Measurements from ENCODE around the gene CDH24. TPM values are rescaled to one million over a fixed set of nuclear protein-coding genes. Genes with fewer than 3 reads are reported as not detected.

Gene CDH24
- total and polyA plus RNA-seq, 2 experiments from 2014 or later, result 4.4 to 17.8 TPM

DNA sequence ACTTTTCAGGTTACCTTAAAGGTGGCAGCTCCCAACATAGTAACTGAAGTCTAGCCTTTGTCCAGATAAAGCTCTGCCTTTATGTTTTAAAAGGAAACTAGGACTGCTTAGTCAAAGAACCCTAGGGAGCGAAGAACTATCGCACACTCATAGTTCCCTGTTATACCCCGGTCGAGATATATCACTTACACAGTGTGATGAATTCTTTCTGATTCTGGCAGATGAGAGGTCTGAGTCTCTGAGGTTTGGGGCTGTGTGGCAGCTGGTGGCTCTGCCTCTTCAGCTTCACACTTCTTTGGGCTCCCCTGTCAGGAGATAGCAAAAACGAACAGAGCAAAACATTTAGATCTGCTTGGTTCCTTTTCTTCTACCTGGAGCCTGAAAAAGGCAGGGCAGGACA is 20.6 kb upstream of the CDH24 start:
- H3K36me3 ChIP-seq (ENCODE audit: insufficient read depth), result peaks cover 85% of the 10 kb centered on the region
- TF ChIP-seq, protein P1, sequence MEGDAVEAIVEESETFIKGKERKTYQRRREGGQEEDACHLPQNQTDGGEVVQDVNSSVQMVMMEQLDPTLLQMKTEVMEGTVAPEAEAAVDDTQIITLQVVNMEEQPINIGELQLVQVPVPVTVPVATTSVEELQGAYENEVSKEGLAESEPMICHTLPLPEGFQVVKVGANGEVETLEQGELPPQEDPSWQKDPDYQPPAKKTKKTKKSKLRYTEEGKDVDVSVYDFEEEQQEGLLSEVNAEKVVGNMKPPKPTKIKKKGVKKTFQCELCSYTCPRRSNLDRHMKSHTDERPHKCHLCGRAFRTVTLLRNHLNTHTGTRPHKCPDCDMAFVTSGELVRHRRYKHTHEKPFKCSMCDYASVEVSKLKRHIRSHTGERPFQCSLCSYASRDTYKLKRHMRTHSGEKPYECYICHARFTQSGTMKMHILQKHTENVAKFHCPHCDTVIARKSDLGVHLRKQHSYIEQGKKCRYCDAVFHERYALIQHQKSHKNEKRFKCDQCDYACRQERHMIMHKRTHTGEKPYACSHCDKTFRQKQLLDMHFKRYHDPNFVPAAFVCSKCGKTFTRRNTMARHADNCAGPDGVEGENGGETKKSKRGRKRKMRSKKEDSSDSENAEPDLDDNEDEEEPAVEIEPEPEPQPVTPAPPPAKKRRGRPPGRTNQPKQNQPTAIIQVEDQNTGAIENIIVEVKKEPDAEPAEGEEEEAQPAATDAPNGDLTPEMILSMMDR (conservative IDR thresholded peaks at IDR 0.05; ENCODE audit: low read depth in 2 of 2), result no peak
- TF ChIP-seq ZNF114 (CRISPR knock-in tag; IDR thresholded peaks at IDR 0.05) (no peak), CREB1 (CRISPR knock-in tag; IDR thresholded peaks at IDR 0.05; ENCODE audit: low read depth) (no peak), EZH2phosphoT487 (IDR thresholded peaks at IDR 0.05; ENCODE audit: unreplicated experiment) (no peak), NANOG (IDR thresholded peaks at IDR 0.05; ENCODE audit: borderline replicate concordance) (no peak), POLR2AphosphoS5 (IDR thresholded peaks at IDR 0.05; ENCODE audit: low read depth) (no peak), JUNB (IDR thresholded peaks at IDR 0.05; ENCODE audit: unreplicated experiment) (no peak)
- TF ChIP-seq, protein P2, sequence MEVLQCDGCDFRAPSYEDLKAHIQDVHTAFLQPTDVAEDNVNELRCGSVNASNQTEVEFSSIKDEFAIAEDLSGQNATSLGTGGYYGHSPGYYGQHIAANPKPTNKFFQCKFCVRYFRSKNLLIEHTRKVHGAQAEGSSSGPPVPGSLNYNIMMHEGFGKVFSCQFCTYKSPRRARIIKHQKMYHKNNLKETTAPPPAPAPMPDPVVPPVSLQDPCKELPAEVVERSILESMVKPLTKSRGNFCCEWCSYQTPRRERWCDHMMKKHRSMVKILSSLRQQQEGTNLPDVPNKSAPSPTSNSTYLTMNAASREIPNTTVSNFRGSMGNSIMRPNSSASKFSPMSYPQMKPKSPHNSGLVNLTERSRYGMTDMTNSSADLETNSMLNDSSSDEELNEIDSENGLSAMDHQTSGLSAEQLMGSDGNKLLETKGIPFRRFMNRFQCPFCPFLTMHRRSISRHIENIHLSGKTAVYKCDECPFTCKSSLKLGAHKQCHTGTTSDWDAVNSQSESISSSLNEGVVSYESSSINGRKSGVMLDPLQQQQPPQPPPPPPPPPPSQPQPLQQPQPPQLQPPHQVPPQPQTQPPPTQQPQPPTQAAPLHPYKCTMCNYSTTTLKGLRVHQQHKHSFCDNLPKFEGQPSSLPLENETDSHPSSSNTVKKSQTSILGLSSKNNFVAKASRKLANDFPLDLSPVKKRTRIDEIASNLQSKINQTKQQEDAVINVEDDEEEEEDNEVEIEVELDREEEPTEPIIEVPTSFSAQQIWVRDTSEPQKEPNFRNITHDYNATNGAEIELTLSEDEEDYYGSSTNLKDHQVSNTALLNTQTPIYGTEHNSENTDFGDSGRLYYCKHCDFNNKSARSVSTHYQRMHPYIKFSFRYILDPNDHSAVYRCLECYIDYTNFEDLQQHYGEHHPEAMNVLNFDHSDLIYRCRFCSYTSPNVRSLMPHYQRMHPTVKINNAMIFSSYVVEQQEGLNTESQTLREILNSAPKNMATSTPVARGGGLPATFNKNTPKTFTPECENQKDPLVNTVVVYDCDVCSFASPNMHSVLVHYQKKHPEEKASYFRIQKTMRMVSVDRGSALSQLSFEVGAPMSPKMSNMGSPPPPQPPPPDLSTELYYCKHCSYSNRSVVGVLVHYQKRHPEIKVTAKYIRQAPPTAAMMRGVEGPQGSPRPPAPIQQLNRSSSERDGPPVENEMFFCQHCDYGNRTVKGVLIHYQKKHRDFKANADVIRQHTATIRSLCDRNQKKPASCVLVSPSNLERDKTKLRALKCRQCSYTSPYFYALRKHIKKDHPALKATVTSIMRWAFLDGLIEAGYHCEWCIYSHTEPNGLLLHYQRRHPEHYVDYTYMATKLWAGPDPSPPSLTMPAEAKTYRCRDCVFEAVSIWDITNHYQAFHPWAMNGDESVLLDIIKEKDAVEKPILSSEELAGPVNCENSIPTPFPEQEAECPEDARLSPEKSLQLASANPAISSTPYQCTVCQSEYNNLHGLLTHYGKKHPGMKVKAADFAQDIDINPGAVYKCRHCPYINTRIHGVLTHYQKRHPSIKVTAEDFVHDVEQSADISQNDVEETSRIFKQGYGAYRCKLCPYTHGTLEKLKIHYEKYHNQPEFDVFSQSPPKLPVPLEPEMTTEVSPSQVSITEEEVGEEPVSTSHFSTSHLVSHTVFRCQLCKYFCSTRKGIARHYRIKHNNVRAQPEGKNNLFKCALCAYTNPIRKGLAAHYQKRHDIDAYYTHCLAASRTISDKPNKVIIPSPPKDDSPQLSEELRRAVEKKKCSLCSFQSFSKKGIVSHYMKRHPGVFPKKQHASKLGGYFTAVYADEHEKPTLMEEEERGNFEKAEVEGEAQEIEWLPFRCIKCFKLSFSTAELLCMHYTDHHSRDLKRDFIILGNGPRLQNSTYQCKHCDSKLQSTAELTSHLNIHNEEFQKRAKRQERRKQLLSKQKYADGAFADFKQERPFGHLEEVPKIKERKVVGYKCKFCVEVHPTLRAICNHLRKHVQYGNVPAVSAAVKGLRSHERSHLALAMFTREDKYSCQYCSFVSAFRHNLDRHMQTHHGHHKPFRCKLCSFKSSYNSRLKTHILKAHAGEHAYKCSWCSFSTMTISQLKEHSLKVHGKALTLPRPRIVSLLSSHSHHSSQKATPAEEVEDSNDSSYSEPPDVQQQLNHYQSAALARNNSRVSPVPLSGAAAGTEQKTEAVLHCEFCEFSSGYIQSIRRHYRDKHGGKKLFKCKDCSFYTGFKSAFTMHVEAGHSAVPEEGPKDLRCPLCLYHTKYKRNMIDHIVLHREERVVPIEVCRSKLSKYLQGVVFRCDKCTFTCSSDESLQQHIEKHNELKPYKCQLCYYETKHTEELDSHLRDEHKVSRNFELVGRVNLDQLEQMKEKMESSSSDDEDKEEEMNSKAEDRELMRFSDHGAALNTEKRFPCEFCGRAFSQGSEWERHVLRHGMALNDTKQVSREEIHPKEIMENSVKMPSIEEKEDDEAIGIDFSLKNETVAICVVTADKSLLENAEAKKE (CRISPR knock-in tag; IDR thresholded peaks at IDR 0.05), result no peak
- no peak overlapping the region for H2AFZ ChIP-seq
- H3F3A ChIP-seq (replicated peaks; ENCODE audit: low read depth), result peaks cover 40% of the 10 kb centered on the region
- no peak overlapping the region for H3K4me3 ChIP-seq
- Mint-ChIP-seq H3K9me3 (no peaks in the 10 kb centered on the region), H3K4me3 (no peak overlapping the region), H3K36me3 (ENCODE audit: low read depth) (peaks cover 89% of the 10 kb centered on the region), H3K4me1 (peaks cover 2% of the 10 kb centered on the region), H3K27me3 (ENCODE audit: insufficient read depth, low read depth, poor library complexity) (peaks cover 2% of the 10 kb centered on the region), H3K27ac (no peak overlapping the region)
- peaks cover 23% of the 10 kb centered on the region for H3K79me2 ChIP-seq (replicated peaks; ENCODE audit: insufficient read depth)
- peaks cover 28% of the 10 kb centered on the region for H4K20me1 ChIP-seq (replicated peaks; ENCODE audit: insufficient read depth)
- no peaks in the 10 kb centered on the region for H3K4me1 ChIP-seq (ENCODE audit: insufficient read depth)
- H3K9me2 ChIP-seq (ENCODE audit: insufficient read depth), result no peaks in the 10 kb centered on the region
- no peak for DNase-seq (ENCODE audit: low spot score)
- H3K27me3 ChIP-seq (ENCODE audit: insufficient read depth), result no peaks in the 10 kb centered on the region
- no peak for ATAC-seq
- no peak overlapping the region for H3K4me2 ChIP-seq
- no peak overlapping the region for H3K27ac ChIP-seq (ENCODE audit: low read depth)
